Activated T-helper 1 cell treated with anti-CD3 and anti-CD28 coated beads, Interleukin-2, amount 50 U/mL, for 16 hours (primary cell): ENCODE results near the gene MED14.
"Not testable (repeated sequence)": the region's sequence is repeated elsewhere in the genome, so short reads cannot be mapped to it uniquely, and the experiment has no call there.

Experiments used
- DNase-seq, 2 donors: peaks; one replicate each; pipeline ENCODE4 v3.0.0-alpha.2; 2020; ENCODE audit warnings: low read depth in 1 of 2, low spot score in 1 of 2

The MED14 gene

DNA sequence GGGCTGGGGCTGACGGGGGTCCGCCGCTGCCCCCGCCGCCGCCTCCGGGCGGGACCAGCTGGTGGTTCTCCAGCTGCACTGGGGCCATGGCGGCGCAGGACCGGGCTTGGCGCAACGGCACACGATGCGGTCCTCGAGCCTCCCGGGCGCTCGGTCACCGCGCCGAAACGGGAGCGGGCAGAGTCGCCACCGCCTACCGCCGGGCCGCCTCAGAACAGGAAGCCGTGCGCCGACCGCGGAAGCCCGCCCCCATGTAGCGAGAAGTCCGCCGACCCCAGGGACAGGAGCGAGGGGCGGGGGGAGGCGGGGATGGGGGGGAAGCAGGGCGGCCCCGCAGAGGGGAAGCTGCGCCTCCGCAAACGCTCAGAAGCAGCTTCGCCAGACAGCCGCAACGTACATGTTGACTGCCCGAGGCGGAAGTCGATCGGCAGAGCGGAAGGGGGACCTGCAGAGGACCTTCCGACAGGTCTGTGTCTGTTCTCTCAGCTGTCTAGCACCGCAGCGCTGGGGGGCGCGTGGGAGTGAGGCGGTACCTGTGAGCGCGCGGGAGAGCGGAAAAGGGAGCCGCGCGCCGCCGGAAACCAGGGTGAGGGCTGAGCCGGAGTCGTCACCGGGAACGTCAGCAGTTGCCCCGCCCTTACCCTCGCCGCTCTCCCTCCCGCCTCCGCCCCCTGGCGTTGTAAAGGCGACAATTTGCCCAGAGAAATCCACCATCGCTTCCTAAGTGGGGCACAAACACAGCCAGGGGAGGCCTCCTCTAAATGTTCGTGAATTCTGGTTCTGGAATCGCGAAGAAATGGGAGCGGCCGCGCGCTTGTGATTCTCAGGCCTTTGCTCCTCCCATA is at the start of gene MED14:
Gene MED14, minus strand, starts transcription at position 218 of the 845 bp plus-strand sequence. Its CDS starts 130 bp downstream, at position 88.
- peak; percentile 70 to 92 for DNase-seq

GRCh38 chrX:40784516-40785151 is 49.3 kb upstream of the MED14 start:
- DNase-seq, result no peak

GRCh38 chrX:40782644-40783259 is 47.4 kb upstream of the MED14 start:
- not testable (repeated sequence) for DNase-seq

DNA sequence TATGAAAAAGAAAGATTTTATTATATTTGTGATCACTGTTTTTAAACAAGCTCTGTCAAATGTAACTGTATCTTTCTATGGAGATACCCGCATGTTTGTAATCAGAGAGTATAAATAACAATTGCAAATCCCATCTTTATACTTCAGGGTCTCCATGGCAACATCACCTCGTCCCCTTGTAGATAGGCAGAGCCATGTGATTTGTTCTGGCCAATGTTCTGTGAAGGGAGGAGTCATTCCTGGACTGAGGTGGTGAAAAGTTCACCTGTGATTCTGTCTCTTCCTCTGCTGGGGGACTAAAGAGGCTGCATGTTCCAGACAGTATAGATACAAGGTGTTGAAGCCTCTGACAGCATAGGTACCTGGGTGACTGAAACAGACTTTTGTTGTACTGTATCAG is 45.6 kb upstream of the MED14 start:
- no peak for DNase-seq

- no peak for DNase-seq
Measured at GRCh38 chrX:40780082-40780481, 44.7 kb upstream of the MED14 start.

GRCh38 chrX:40778861-40779575 is 43.7 kb upstream of the MED14 start:
- DNase-seq, result no peak

DNA sequence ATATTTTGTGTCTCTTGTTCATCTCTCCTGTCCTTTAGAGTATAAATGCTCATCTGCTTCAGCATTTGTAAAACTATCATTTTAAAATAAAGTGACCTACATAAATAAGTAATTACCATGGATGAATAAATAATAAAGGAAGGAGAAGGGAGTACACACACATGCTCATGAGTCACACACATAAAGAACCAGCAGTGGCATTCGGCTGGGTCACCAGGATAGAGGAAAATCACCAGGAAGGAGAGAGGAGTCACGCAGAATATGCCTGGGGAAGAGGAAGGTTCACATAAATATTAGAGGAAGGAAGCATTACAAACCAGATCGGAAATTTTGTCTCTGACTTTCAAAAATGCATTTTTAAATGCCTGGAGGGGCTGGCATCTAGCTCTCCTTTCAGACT is 38.5 kb upstream of the MED14 start:
- no peak for DNase-seq

DNA sequence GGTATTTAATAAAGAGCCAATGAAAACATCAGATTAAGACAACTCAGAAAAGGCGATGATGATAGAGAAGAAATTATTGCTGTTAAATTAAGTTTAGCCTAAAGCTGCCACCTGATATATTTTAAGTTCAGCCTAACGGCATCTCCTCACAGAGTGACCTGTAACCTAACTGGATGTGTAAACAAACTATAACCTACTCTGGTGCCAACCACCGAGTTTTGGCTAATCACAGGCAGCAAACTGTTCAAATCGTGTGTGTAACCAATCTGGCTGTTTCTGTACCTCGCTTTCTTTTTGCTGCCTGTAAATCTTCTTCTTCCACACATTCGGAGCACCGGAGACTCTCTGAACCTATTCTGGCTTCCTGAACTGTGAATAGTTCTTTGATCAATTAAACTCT is 37.8 kb upstream of the MED14 start:
- DNase-seq, result no peak

- DNase-seq, result no peak
Measured at GRCh38 chrX:40772290-40772689, 36.9 kb upstream of the MED14 start.

DNA sequence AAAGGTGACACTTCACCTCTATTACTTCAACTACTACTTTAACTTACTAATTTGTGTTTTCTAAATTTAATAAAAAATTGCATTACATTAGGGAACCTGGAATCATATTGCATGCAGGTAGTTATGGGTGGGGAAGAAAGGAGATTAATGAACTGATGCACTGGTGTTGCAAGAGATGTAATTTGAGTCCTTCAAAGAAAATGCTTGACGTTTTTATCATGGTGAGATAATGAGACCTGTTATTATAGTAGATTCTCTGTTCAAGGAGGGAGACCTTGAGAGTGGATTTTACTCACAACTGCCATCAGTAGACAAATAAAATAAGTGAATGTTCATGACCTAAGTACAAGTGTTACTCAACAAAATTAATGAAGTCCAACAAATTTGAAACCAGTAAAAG is 26.4 kb upstream of the MED14 start:
- DNase-seq, result no peak

DNA sequence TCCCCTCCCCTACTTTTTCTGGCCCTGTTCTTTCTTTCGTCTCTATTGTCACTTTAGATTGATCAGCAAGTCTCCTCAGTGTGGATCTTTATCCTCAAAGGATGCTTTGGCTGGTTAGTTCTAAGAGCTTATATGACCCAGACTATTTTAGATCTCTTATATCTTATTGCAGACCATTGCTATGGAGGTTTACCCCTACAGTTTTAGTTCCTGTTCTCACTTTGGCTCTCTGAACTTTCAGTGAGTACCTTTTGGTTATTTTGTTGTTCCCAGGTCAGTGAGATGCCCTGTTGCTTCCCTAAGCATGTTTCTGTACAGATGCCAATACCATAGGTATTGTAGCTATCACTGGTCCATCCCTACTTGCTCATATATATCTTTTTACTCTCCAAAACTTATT is 24.0 kb upstream of the MED14 start:
- no peak for DNase-seq

GRCh38 chrX:40757058-40757457 is 21.7 kb upstream of the MED14 start:
- DNase-seq, result no peak

DNA sequence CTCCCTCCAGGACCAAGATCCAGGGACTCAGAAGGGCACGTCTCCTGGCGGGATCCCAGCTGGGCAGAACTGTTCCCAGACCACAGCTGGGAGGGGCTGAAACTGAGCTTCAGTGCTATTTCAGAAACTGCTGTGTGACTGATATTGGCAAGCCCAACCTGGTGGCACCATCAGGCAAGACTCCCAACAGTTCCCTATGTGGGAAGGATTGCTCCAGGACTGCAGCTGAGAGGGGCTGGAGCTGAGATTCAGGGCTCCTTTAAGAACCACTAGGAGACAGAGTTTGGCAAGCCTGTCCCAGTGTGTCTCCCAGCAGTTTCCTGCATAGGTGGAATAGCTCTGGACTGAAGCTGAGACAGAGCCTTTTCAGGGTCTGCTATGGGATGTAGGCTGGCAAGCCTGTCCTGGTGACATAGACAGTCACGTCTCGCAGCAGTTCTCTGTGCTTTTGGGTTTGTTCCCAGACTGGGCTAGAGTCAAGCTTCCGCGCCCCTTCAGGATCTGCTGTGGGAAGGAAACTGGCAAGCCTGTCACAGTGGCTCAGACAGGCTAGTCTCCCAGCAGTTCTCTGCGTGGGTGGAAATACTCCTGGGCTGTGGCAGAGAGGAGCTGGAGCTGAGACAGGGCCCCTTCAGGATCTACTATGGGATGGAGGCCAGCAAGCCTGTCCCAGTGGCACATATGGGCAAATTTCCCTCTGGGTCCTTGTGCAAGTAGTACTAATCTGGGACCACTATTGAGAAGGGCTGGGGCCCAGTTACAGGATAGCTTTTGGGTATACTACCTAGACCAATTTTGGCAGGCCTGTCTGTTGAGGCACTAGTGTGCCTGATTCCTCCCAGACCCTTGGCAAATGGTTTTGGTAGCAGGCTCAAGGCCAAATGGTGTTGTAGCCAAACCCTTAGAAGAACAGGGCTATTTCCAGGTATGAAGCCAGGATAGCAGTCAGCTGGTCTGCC is 20.2 kb upstream of the MED14 start:
- no peak for DNase-seq

GRCh38 chrX:40749681-40750494 is 14.5 kb upstream of the MED14 start:
- no peak for DNase-seq

DNA sequence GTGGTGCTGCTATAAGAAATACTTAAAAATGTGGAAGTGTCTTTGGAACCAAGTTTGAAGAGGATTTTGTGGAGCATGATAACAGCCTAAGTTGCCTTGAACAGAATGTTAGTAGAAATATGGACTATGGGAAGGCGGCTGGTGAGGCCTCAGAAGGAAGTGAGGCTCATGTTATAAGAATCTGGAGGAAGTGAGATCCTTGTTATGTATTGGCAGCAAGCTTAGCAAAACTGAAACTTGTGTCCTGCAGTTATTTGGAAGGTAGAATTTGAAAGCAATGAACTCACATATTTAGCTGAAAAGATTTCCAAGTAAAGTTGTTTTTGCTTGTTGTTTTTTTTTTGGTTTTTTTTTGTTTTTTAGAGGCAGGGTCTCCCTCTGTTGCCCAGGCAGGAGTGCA is 13.6 kb upstream of the MED14 start:
- no peak for DNase-seq

GRCh38 chrX:40746521-40746920 is 11.2 kb upstream of the MED14 start:
- no peak for DNase-seq

DNA sequence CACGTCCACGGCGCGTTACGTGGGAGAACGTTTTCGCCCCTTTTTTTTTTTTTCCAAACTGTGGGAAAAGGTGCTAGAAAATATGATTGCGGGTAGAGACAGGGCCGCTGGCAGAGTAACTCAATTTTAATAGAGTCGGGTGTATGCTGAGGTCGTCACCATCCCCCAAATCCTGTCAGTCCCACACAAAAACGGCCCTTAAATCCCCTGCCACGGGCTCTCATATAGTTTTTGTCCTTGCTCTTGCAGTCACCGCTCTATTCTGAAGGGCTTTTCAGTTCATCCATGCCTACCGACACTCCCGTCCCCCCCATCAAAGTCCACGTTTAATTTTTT is 796 bp upstream of the MED14 start:
- no peak for DNase-seq

- no peak for DNase-seq
Measured at GRCh38 chrX:40734971-40735324, 394 bp downstream of the MED14 start.

- no peak for DNase-seq
Measured at GRCh38 chrX:40733706-40734105, 1.6 kb downstream of the MED14 start.

GRCh38 chrX:40732499-40732898 is 2.8 kb downstream of the MED14 start:
- DNase-seq, result not testable (repeated sequence)
